ENCODE measurements around the gene TMEM63B.
A peak's percentile ranks its signal among the peaks of the same experiment; 100 is the strongest.
"Not testable (repeated sequence)": the region's sequence is repeated elsewhere in the genome, so short reads cannot be mapped to it uniquely, and the experiment has no call there.

TMEM63B gene

DNA sequence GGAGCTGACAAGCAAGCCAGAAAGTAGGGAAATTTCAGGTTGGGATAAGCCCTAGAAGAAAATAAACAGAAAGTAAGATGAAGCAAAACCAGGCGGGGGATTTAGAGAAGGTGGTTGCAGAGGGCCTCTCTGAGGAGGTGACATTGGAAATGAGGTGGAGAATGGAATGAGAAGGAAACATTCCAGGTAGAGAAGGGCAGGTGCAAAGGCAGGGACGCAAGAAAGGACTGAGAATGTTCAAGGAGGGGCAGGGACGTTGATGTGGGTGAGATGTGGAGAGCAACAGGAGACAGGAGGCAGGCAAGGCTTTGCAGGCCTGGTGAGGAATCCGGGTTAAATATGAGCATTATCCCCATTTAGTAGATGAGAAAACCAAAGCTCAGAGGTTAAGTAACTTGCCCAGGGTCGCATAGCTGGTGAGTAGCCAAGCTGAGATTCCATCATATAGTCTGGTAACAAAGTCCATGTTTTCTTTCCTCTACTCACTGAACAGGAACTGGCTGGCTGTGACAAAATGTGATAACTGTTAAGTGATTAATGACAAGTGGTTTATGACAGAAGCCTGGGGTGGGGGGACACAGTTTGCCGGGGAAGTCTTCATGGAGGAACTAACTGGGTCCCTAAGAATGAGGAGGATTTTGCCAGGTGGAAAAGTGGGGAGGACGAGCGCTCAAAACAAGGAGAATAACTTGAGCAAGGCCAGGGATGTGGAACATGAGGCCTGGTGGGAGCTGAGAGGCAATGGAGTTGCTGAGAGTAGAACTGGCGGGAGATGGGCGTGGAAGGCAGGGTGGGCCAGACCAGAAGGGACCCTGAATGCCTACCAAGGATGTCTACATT lies 32.7 kb upstream of the TMEM63B start:
- no peak for DNase-seq (ENCODE audit: low spot score)

GRCh38 chr6:44095243-44095623 lies 32.1 kb upstream of the TMEM63B start:
- DNase-seq (ENCODE audit: low spot score), result not testable (repeated sequence)

DNA sequence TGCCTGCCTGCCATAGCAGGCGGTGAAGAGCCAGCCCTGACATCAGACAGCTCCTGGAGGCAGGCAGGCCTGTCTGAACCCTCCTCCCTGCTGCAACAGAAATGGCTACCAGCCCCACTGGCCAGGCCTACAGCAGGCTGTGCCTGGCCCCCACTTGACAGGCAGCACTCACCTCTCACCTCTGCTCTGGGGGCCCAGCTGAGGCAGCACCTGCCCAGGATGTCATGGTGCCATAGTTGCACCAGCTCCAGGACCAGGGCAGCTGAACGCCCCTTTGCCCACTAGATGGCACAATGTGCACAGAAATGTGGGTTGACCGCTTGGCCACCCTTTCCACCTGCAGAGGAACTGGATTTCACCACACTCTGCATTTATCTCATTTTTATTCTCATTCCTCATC lies 30.7 kb upstream of the TMEM63B start:
- peak; percentile 93 for DNase-seq (ENCODE audit: low spot score)

- DNase-seq (ENCODE audit: low spot score), result no peak
These were observed 29.5 kb upstream of the TMEM63B start for GRCh38 chr6:44097782-44098317.

DNA sequence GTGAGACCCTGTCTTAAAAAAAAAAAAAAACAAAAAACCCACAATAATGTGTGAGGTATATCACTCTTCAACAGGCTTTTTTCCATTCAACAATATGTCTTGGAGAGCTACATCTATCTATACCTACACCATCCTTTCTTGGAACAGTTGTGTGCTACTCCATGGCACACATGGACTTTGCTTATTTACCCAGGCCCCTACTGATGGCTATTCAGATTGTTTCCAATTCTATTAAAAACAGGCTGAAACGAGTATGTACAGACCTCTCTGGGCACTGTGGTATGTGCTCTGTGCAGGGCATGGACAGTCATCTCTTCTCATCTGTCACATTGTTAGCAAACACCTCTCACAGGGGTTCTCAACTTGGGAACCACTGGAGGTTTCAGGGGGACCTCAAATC lies 28.2 kb upstream of the TMEM63B start:
- no peak for DNase-seq (ENCODE audit: low spot score)

GRCh38 chr6:44100088-44100550 lies 27.2 kb upstream of the TMEM63B start:
- peak; percentile 69 for DNase-seq (ENCODE audit: low spot score)

DNA sequence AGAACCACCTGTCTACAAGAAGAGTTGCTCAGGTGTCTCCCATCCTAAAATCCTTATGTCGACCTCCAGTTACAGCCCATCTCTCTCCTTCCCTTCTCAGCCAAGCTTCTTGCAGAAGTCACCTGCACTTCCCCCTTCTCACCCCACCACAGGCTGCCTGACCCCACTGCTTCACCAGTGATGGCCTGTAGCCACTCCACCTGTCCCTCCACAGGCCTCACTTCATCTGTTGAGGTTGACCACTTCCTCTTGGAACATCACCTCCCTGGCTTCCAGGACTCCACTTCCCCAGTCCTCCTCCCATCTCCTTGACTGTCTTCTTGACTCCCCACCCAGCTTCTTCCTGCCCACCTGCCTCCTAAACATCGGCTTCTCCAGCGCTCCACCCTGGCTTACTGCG lies 25.5 kb upstream of the TMEM63B start:
- DNase-seq (ENCODE audit: low spot score), result no peak

DNA sequence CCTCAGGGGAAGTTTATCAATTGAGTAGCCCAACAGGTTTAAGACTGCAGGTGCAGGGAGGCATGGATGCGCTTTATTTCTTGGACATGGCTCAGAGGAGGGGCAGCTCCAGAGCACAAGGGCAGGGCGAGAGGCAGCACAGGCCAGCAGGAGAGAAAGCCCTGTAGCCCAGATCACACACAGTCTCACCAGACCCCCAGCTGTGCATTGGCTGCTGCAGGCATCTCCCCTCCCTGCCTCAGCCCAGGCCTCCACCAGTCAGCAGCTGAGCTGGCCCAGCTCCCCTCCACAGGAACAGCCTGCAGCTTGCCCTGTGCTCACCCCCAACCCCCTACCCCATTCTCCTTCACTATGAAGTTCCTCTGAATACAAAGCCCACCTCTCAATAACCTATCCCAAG lies 24.8 kb upstream of the TMEM63B start:
- no peak for DNase-seq (ENCODE audit: low spot score)

GRCh38 chr6:44104481-44105021 lies 22.8 kb upstream of the TMEM63B start:
- no peak for DNase-seq (ENCODE audit: low spot score)

DNA sequence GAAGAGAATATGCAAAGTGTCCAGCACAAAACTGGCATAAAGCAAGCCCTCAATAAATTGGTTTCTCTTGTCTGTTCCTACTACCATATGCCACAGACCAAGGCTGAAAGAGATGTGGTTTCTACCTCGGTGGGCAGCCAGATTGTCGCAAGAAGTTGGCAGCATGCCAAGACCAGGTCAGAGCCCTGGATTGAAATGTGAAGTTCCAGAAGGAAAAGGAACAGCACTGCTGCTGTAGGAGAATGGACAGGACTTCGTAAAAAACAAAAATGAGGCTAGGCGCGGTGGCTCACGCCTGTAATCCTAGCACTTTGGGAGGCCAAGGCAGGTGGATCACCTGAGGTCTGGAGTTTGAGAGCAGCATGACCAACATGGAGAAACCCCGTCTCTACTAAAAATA lies 22.2 kb upstream of the TMEM63B start:
- DNase-seq (ENCODE audit: low spot score), result no peak

DNA sequence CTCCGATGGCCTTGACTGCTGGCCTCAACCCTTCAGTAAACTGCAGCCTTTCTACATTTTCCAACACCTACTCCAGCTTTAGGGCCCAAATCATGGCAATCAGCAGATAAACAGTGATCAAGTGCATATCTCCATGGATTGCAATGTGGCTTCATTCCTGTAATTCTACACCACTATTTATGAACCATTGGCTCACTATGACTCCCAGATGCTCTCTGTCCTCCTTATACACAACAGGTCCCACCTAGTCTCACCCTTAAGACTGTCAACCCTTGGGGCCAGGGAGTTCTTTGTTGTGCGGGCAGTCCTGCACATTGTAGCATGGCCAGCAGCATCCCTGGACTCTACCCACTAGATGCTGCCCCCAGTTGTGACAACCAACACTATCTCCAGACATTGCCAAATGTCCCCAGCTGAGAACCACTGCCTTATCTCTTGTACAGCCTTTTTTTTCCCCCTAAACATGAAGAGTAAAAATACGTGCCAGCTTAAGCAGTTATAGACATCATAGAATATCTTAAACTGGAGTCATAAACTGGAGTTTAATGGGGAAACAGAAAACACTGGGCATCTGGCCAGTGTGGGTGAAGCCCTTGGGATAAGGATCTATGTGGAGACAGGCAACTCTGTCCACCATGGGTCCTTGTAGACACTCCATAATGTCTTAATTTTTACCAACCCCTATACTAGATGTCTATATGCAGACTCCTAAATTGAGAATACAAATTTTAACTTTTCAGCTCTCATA lies 21.2 kb upstream of the TMEM63B start:
- DNase-seq (ENCODE audit: low spot score), result no peak

- DNase-seq (ENCODE audit: low spot score), result no peak
These were observed 20.3 kb upstream of the TMEM63B start for GRCh38 chr6:44107017-44107416.

GRCh38 chr6:44108471-44108870 lies 18.9 kb upstream of the TMEM63B start:
- DNase-seq (ENCODE audit: low spot score), result no peak

GRCh38 chr6:44109212-44109611 lies 18.1 kb upstream of the TMEM63B start:
- DNase-seq (ENCODE audit: low spot score), result no peak

DNA sequence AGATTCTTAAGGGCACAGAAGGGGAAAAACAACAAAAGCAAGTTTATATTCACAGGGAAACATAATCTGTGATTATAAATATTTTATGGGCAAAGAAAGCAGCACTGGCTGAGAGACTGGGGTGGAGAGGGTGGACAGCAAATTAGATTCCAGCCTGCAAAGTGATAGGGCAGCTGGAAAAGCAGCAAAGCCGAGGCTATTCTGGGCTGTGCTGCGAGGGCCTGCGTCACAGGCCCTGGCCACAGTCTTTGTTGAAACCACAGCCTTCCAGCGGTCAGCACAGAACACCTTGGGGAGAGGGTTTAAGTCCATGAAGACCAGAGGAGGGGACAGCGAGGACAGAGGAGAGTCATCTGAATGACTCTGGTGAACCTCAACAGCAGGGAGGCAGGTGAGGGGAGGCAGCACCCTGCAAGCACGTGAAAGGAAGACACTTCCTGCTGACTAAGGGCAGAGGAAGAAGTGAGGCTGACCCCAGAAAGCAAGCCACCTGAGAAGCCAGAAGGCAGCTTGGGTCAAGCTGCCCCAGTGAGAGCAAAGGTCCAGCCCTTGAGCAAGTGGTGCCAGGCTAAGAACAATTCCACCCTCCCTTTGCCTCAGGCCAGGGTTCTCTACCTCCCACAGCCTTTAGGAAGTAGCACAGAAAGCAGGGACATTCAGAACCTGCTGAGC lies 17.2 kb upstream of the TMEM63B start:
- DNase-seq (ENCODE audit: low spot score), result no peak

GRCh38 chr6:44110966-44111365 lies 16.4 kb upstream of the TMEM63B start:
- DNase-seq (ENCODE audit: low spot score), result no peak

DNA sequence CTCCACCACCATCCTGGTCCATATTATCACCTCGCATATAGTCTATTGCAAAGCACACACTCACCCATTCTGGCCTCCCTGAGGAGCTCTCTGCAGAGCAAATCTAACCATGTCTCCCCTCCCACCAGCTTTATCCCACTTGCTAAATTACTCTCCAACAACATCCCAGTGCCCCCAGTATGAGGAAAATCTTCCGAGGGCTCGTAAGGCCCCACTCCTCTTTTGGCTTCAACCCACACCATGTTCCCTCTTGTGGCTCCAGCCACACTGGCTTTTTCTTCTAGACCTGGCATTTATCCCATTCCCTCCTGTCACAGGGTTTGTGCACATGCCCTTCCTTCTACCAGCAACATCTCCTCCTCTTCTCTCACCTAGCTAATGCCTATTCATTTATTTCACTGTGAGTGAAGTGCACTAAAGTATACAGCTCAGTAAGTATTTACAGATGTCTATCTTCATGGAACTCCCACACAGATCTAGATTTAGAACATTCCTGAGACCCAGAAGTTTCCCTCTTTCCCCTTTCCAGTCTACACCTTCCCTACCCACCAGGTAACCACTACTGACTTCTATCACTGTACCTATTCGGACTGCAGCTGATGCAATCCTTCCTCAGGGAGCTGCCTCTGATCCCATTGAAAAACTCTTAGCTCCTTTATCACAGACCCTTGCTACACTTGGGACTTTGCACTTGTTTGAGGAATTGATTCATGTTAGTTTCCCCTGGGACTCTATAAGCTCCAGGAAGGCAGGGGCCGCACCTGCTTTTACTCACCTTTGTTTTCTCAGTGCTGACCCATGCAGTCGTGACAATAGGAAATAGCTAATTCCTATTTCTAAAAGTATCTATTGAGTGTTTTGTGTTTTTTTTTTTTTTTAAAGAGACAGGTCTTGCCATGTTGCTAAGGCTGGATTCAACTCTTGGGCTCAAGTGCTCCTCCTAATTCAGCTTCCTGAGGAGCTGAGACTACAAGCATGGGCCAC lies 15.6 kb upstream of the TMEM63B start:
- DNase-seq (ENCODE audit: low spot score), result no peak

DNA sequence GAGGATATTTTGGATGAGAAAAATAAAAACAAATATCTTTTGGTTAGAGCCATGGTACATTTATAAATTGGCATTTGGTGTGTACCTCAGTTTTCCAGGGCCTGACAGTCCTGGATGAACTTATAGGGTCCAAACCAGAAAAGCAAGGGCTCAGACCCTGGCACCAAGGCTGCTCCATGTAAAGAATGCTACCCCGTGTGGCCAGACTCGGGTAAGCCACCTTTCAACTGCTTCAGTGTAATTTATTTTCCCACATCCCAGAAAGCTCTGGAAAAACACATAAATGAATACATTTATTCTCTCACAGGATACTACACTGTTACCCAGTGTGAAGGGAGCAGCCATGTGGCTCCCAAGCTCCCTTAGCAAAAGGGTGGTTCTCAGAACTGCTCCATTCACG lies 13.9 kb upstream of the TMEM63B start:
- no peak for DNase-seq (ENCODE audit: low spot score)

DNA sequence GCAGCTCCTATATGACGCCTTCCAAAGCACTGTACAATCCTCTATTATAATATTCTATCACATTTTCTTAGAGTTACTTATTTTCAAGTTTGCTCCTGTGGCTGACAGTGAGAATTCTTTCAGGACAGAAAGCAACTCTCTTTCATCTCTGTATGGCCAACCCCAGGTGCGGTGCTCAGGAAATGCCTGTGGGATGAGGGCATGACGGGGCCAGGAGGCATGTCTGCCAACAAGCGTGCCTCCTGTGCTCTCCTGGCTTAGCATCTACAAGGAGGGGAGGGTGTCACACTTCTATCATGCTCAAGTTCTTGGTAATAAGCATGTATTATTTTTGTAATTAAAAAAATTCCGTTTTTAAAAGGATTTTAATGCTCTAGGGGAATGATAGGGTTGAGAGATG lies 11.5 kb upstream of the TMEM63B start:
- DNase-seq (ENCODE audit: low spot score), result no peak

GRCh38 chr6:44116641-44117382 lies 10.5 kb upstream of the TMEM63B start:
- peak; percentile 81 for DNase-seq (ENCODE audit: low spot score)
